ENCODE measurements around the gene INHBE.
A peak's percentile ranks its signal among the peaks of the same experiment; 100 is the strongest.
"Not testable (repeated sequence)": the region's sequence is repeated elsewhere in the genome, so short reads cannot be mapped to it uniquely, and the experiment has no call there.

INHBE gene

DNA sequence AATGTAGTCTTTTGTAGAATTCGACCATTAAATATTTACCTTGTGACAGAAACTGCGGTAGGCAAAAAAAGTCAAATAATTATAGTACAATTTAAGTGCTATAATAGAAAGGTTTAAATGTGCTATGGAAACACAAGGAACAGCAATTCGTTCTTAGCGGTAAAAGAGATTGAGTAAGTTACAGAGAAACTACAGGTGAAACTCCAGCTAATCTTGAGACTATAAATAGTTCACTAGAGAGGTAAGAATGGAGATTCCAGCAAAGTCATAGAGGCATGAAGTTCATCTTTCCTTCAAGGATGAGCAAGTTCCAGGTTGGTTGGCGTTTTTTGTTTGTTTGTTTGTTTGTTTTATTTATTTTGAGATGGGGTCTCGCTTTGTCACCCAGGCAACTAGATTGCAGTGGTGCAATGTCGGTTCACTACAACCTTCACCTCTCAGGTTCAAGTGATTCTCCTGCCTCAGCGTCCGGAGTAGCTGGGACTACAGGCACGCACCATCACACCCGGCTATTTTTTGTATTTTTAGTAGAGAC, 23.4 kb upstream of the INHBE start:
- Mint-ChIP-seq H3K27me3 (no peaks in the 10 kb centered on the region), H3K4me1 (peaks cover 34% of the 10 kb centered on the region), H3K9me3 (no peaks in the 10 kb centered on the region)

DNA sequence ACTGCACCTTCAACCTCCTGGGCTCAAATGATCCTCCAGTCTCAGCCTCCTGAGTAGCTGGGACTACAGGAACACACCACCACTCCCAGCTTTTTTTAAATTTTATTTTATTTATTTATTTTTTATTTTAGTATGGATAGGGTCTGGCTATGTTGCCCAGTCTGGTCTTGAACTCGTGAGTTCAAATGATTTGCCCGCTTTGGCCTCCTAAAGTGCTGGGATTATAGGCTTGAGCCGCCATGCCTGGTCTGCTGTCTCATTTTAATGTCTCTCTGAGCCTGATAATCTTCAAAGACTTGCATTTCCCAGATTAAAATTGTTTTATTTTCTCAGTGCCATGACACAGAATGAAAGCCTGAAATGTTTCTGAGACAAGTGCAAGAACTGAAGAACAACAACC, 21.7 kb upstream of the INHBE start:
- Mint-ChIP-seq H3K27me3 (no peaks in the 10 kb centered on the region), H3K27ac (no peak overlapping the region)

More for the DNA sequence above, 23.4 kb upstream of the INHBE start:
- peak overlapping the region; percentile 98 for H3K27ac Mint-ChIP-seq
- H3K36me3 Mint-ChIP-seq (ENCODE audit: low read depth): peaks cover 4% of the 10 kb centered on the region
- DNase-seq (no peak), ATAC-seq (no peak)
- peak overlapping the region; percentile 89 for H3K4me3 Mint-ChIP-seq

DNA sequence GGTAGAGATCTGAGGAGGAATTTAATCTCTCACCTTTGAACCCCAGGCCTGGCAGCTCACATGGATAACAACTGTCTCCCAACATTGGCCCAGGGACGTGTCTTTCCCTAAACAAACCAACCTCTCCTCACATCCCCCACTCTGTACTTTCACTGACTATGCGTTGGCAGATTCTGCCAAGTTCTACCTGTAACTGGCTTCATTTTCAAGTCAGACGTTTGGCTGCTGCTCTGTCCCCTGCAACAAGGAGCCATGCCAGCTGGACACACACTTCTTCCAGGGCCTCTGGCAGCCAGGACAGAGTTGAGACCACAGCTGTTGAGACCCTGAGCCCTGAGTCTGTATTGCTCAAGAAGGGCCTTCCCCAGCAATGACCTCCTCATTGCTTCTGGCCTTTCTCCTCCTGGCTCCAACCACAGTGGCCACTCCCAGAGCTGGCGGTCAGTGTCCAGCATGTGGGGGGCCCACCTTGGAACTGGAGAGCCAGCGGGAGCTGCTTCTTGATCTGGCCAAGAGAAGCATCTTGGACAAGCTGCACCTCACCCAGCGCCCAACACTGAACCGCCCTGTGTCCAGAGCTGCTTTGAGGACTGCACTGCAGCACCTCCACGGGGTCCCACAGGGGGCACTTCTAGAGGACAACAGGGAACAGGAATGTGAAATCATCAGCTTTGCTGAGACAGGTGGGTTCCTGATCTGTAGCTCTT, 20.4 kb upstream of the INHBE start, which contains the start of gene INHBC:
Gene INHBC, plus strand, starts transcription at position 268 of the 707 bp plus-strand sequence. Its CDS starts 103 bp downstream, at position 371.
- H3K27ac Mint-ChIP-seq: peak within 1 kb of the TSS; percentile 76
- DNase-seq (no peak), ATAC-seq (no peak)
- peaks cover 21% of the 10 kb centered on the region for H3K4me1 Mint-ChIP-seq
- no peaks in the 10 kb centered on the region for H3K36me3 Mint-ChIP-seq (ENCODE audit: low read depth)
- no peaks in the 10 kb centered on the region for H3K9me3 Mint-ChIP-seq
- no peaks in the 10 kb centered on the region for H3K27me3 Mint-ChIP-seq
- H3K4me3 Mint-ChIP-seq: peak within 1 kb of the TSS; percentile 68

More for the DNA sequence above, 21.7 kb upstream of the INHBE start:
- Mint-ChIP-seq H3K36me3 (ENCODE audit: low read depth) (peaks cover 4% of the 10 kb centered on the region), H3K9me3 (no peaks in the 10 kb centered on the region), H3K4me1 (peaks cover 30% of the 10 kb centered on the region), H3K4me3 (no peak overlapping the region)
- DNase-seq (no peak), ATAC-seq (no peak)

DNA sequence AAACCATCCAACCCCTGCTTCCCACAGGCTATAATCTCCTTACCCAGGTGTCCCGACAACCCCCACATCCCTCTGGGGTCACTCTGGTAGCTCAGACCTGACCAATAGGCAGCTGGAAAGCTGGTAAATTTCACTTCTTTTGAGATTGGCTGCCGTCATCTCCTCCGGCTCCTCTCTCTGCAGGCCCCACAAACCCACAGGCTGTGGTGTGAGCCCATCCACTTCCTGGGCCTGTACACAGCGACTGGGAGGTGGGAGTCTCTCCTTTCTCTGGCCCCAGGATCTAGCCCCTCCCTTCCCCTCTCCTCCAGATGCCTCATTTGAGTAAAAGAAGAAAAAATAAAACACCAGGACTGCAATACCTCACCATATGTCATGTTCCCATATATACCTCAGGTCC, 19.8 kb upstream of the INHBE start:
- DNase-seq (no peak), ATAC-seq (peak; percentile 25)
- Mint-ChIP-seq H3K27ac (peak overlapping the region; percentile 76), H3K4me1 (peaks cover 16% of the 10 kb centered on the region), H3K9me3 (no peaks in the 10 kb centered on the region), H3K36me3 (ENCODE audit: low read depth) (no peaks in the 10 kb centered on the region), H3K27me3 (no peaks in the 10 kb centered on the region), H3K4me3 (peak overlapping the region; percentile 68)

DNA sequence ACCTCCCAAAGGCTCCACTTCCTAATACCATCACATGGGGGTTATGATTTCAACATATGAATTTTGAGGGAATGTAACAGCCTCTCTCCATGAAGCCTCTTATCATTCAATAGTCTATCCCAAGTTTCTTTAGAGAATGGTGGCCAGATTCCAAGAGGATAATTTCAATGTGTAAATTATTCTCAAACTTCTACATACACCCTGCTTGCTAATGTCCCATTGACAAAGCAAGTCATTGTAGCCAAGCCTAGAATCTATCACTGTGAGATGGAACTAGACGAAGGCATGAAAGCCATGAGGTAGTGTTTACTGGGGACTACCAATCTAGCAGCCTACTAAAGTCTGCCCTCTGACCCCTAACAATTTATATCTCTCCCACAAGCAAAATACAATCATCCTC, 16.7 kb upstream of the INHBE start:
- DNase-seq: no peak
- Mint-ChIP-seq H3K36me3 (ENCODE audit: low read depth) (peaks cover 5% of the 10 kb centered on the region), H3K27ac (no peak overlapping the region), H3K4me1 (peaks cover 6% of the 10 kb centered on the region), H3K27me3 (peaks cover 2% of the 10 kb centered on the region), H3K9me3 (peaks cover 11% of the 10 kb centered on the region), H3K4me3 (no peak overlapping the region)
- ATAC-seq: no peak

DNA sequence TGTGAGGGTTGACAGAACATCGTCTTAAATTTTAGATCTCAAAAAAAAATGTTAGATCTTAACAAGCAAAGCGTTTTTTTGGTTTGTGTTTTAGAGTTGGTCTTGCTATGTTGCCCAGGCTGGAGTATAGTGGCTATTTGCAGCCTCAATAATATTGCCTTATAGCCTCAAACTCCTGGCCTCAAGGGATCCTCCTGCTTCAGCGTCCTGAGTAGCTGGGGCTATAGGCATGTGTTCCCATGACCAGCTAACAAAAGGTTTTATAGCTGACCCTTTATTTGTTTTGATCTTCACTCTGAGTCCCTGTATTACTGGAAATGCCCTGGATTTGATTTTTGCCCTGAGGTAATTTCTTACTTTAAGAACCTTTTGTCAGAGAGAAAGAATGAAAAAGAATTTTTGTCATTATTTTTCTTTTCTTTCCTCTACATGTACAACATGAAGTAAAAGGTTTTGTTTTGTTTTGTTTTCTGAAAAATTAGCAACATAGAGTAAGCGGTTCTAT, 15.3 kb upstream of the INHBE start:
- ATAC-seq (no peak), DNase-seq (no peak)
- Mint-ChIP-seq H3K27ac (no peak overlapping the region), H3K4me1 (peaks cover 6% of the 10 kb centered on the region), H3K36me3 (ENCODE audit: low read depth) (peaks cover 5% of the 10 kb centered on the region), H3K9me3 (peaks cover 11% of the 10 kb centered on the region), H3K4me3 (no peak overlapping the region), H3K27me3 (peaks cover 2% of the 10 kb centered on the region)

DNA sequence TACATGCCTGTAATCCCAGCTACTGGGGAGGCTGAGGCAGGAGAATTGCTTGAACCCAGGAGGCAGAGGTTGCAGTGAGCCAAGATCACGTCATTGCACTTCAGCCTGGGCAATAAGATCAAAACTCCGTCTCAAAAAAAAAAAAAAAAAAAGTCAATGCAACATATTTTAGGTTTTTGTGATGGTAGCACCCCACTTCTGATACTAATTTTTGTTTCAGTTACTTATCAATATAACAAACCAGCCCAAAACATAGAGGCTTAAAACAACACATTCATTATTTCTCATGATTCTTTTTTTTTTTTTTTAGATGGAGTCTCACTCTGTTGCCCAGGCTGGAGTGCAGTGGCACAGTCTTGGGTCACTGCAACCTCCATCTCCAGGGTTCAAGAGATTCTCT, 13.7 kb upstream of the INHBE start:
- H3K9me3 Mint-ChIP-seq: peaks cover 11% of the 10 kb centered on the region
- not testable (repeated sequence) for H3K27me3 Mint-ChIP-seq; H3K27ac Mint-ChIP-seq; ATAC-seq; H3K4me1 Mint-ChIP-seq; DNase-seq; H3K36me3 Mint-ChIP-seq (ENCODE audit: low read depth); H3K4me3 Mint-ChIP-seq

DNA sequence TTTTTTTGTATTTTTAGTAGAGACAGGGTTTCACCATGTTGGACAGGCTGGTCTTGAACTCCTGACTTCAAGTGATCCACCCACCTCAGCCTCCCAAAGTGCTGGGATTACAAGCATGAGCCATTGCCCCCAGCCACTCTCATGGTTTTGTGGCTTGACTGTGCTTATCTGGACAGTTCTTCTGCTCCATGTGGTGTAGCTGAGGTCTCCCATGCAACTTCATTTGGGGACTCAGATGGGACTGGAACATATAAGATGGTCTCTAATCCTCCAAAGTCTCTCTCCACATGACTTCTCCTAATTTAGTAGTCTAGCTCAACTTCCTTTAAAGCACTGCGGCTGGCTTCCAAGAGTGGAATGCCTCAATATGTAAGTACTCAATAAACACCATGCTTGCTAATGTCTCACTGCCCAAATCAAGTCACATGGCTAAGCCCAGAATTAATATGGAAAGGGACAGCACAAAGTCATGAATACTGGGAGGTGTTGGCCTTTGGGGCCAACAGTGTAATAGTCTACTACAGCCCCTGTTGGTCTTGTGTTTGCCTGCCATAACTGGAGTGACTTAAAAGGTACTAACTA, 13.2 kb upstream of the INHBE start:
- Mint-ChIP-seq H3K4me3 (no peak overlapping the region), H3K9me3 (peaks cover 11% of the 10 kb centered on the region), H3K27me3 (peaks cover 2% of the 10 kb centered on the region), H3K4me1 (no peaks in the 10 kb centered on the region), H3K36me3 (ENCODE audit: low read depth) (peaks cover 5% of the 10 kb centered on the region), H3K27ac (no peak overlapping the region)
- DNase-seq (no peak), ATAC-seq (no peak)

DNA sequence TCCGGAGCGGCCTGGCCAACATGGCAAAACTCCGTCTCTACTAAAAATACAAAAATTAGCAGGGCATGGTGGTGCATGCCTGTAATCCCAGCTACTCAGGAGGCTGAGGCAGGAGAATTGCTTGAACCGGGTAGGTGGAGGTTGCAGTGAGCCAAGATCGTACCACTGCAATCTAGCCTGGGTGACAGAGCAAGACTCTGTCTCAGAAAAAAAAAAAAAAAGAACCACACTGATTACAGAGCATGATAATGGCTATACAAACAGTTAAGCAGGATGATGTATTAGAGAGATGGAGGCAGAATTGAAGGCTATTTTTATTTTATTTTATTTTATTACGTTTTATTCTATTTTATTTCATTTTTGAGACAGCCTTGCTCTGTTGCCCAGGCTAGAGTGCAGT, 10.8 kb upstream of the INHBE start:
- H3K4me1 Mint-ChIP-seq; H3K4me3 Mint-ChIP-seq; DNase-seq; ATAC-seq; H3K27me3 Mint-ChIP-seq; H3K36me3 Mint-ChIP-seq (ENCODE audit: low read depth); H3K27ac Mint-ChIP-seq: not testable (repeated sequence)
- peaks cover 11% of the 10 kb centered on the region for H3K9me3 Mint-ChIP-seq

DNA sequence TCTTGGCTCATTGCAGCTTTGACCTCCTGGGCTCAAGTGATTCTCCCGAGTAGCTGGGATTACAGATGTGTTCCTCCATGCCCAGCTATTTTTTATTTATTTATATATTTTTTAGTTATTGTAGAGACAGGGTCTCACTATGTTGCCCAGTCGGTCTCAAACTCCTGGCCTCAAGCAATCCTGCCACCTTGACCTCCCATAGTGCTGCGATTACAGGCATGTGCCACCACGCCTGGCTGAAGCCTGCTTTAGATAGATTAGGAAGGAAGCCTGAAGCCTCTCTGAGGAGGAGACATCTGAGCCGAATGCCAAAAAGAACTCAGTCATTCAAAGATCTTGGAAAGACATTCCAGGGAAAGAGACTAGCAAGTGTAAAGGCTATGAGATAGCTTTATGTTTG, 10.4 kb upstream of the INHBE start:
- no peak for DNase-seq
- Mint-ChIP-seq H3K9me3 (peaks cover 11% of the 10 kb centered on the region), H3K27me3 (peaks cover 2% of the 10 kb centered on the region), H3K4me1 (no peaks in the 10 kb centered on the region), H3K27ac (no peak overlapping the region), H3K36me3 (ENCODE audit: low read depth) (peaks cover 5% of the 10 kb centered on the region), H3K4me3 (no peak overlapping the region)
- no peak for ATAC-seq

DNA sequence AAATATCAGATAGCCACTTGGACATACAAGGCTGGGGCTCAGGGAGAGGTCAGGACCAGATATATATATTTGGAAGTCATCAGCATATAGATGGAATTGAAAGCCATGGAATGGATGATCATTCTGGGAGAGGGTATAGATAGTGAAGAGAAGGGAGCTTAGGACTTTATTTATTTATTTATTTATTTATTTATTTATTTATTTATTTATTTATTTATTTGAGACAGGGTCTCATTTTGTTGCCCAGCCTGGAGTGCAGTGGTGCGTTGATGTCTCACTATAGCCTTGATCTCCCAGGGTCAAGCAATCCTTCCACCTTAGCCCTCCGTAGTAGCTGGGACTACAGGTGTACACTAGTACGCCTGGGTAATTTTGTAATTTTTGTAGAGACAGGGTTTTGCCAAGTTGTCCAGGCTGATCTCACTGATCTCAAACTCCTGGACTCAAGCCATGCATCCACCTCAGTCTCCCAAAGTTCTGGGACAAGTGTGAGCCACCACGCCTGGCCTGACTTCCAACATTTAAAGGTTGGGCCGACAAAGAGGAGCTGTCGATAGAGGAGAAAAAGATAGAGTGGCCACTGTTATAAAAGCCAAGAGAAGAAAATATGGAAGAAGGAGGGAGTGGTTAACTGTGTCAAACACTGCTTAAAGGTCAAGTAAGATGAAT, 8.7 kb upstream of the INHBE start:
- Mint-ChIP-seq H3K4me1 (peaks cover 5% of the 10 kb centered on the region), H3K9me3 (peaks cover 8% of the 10 kb centered on the region), H3K27ac (no peak overlapping the region), H3K36me3 (ENCODE audit: low read depth) (peaks cover 3% of the 10 kb centered on the region), H3K27me3 (peaks cover 2% of the 10 kb centered on the region), H3K4me3 (no peak overlapping the region)
- no peak for DNase-seq
- ATAC-seq: no peak

DNA sequence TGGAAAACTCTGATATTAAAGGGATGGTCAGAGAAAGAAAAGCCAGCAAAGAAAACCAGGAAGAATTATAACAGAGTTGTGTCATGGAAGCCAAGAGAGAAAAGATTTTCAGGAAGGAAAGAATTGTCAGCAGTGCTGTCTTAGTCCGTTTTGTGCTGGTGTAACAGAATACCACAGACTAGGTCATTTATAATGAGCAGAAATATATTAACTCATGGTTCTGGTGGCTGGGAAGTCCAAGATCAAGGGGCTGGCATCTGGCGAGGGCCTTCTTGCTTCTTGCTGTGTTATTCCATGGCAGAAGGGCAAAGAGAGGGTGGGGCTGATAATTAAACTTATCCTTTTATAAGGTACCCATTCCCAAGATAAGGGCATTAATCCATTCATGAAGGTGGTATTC, 6.4 kb upstream of the INHBE start:
- Mint-ChIP-seq H3K9me3 (no peaks in the 10 kb centered on the region), H3K27me3 (peaks cover 3% of the 10 kb centered on the region), H3K27ac (no peak overlapping the region), H3K4me3 (no peak overlapping the region), H3K36me3 (ENCODE audit: low read depth) (no peaks in the 10 kb centered on the region), H3K4me1 (peaks cover 20% of the 10 kb centered on the region)
- ATAC-seq (no peak), DNase-seq (no peak)

DNA sequence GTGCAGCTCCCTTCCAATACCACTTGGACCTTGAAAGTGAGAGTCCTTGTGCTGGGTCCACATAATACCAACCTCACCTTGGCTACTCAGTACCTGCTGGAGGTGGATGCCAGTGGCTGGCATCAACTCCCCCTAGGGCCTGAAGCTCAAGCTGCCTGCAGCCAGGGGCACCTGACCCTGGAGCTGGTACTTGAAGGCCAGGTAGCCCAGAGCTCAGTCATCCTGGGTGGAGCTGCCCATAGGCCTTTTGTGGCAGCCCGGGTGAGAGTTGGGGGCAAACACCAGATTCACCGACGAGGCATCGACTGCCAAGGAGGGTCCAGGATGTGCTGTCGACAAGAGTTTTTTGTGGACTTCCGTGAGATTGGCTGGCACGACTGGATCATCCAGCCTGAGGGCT, 5.7 kb upstream of the INHBE start:
- no peaks in the 10 kb centered on the region for H3K36me3 Mint-ChIP-seq (ENCODE audit: low read depth)
- no peaks in the 10 kb centered on the region for H3K9me3 Mint-ChIP-seq
- peaks cover 3% of the 10 kb centered on the region for H3K27me3 Mint-ChIP-seq
- H3K4me1 Mint-ChIP-seq: peaks cover 20% of the 10 kb centered on the region
- H3K27ac Mint-ChIP-seq: no peak overlapping the region
- no peak for ATAC-seq
- DNase-seq: no peak
- H3K4me3 Mint-ChIP-seq: no peak overlapping the region

DNA sequence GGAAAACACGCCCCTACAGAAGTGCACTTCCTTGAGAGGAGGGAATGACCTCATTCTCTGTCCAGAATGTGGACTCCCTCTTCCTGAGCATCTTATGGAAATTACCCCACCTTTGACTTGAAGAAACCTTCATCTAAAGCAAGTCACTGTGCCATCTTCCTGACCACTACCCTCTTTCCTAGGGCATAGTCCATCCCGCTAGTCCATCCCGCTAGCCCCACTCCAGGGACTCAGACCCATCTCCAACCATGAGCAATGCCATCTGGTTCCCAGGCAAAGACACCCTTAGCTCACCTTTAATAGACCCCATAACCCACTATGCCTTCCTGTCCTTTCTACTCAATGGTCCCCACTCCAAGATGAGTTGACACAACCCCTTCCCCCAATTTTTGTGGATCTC, 5.0 kb upstream of the INHBE start:
- DNase-seq (no peak), ATAC-seq (no peak)
- Mint-ChIP-seq H3K27ac (no peak overlapping the region), H3K4me1 (peaks cover 26% of the 10 kb centered on the region), H3K36me3 (ENCODE audit: low read depth) (no peaks in the 10 kb centered on the region), H3K27me3 (peaks cover 3% of the 10 kb centered on the region), H3K9me3 (no peaks in the 10 kb centered on the region), H3K4me3 (no peak overlapping the region)
